Panc1 (cell line): ENCODE measurements around the gene MEIS3. TPM values are rescaled to one million over a fixed set of nuclear protein-coding genes. Genes with fewer than 3 reads are reported as not detected.

ENCODE experiments used
- ATAC-seq: fragments of 200-7000 bp; cut with Tn5 transposase; 2 replicates; pipeline ENCODE4 v1.9.1; 2020; ENCODE audit warnings: mild to moderate bottlenecking, moderate library complexity
- BruUV-seq: library from RNA; stranded (reverse); fragments of 400-500 nt; replicated peaks from 2 replicates; lab custom pipeline; 2021; lab: Mats Ljungman, UMichigan
- CTCF ChIA-PET: fragments of 300-600 bp; sonication (Branson Sonifier 250); formaldehyde crosslinking; loops from one replicate; lab custom pipeline; 2022; ENCODE audit warnings: antibody characterized with exemption; lab: Charles Lee
- POLR2A ChIA-PET: fragments of 300-600 bp; sonication (Branson Sonifier 250); formaldehyde crosslinking; loops from one replicate; lab custom pipeline; 2022; ENCODE audit warnings: antibody characterized with exemption; lab: Charles Lee
- DNase-seq: peaks from one replicate; pipeline ENCODE4 v3.0.0-alpha.2; 2010; ENCODE audit warnings: low read depth, low spot score
- H3K27ac ChIP-seq: 2 replicates; pipeline ENCODE4 v1.5.1; 2011; ENCODE audit warnings: mild to moderate bottlenecking, low read length, inconsistent platforms
- H3K27me3 ChIP-seq: fragments of 200-500 bp; sonication (Bioruptor generic); 2 replicates; pipeline ENCODE4 v1.6.0; 2014; ENCODE audit warnings: low read length, inconsistent platforms; ENCODE audit not compliant: control insufficient read depth, insufficient read depth
- H3K36me3 ChIP-seq: fragments of 200-500 bp; sonication (Bioruptor generic); 2 replicates; pipeline ENCODE4 v1.5.1; 2014; ENCODE audit warnings: inconsistent platforms, mild to moderate bottlenecking, low read length, moderate library complexity; ENCODE audit not compliant: control insufficient read depth, insufficient read depth
- H3K4me1 ChIP-seq: 2 replicates; pipeline ENCODE4 v1.5.1; 2011; ENCODE audit warnings: inconsistent platforms, mild to moderate bottlenecking, low read length, moderate library complexity; ENCODE audit not compliant: control insufficient read depth, insufficient read depth
- H3K4me3 ChIP-seq, 2 experiments: 2 replicates each; pipeline ENCODE4 v1.5.1; 2011 to 2012; ENCODE audit warnings: low read depth in 2 of 2, low read length in 2 of 2, mild to moderate bottlenecking in 2 of 2, inconsistent platforms in 1 of 2, moderate library complexity in 1 of 2
- H3K9me3 ChIP-seq: fragments of 200-500 bp; sonication (Bioruptor generic); 2 replicates; pipeline ENCODE4 v1.5.1; 2014; ENCODE audit warnings: low read depth, mild to moderate bottlenecking, inconsistent platforms, low read length, moderate library complexity; ENCODE audit not compliant: control insufficient read depth, insufficient read depth
- CTCF ChIP-seq: fragments of 450-650 bp; IDR thresholded peaks from 2 replicates; pipeline ENCODE4 v1.5.1; 2017; ENCODE audit warnings: mild to moderate bottlenecking
- POLR2AphosphoS5 ChIP-seq: IDR thresholded peaks from 2 replicates; pipeline ENCODE4 v1.6.1; 2012; ENCODE audit warnings: mild to moderate bottlenecking, low read depth, low read length, moderate library complexity
- REST ChIP-seq, 2 experiments: IDR thresholded peaks; 2 replicates each; pipeline ENCODE4 v1.6.1; 2011 to 2012; ENCODE audit warnings: low read depth in 2 of 2, control low read depth in 1 of 2, low read length in 1 of 2, mild to moderate bottlenecking in 1 of 2, moderate library complexity in 1 of 2; ENCODE audit not compliant: insufficient read depth in 1 of 2
- SIN3A ChIP-seq: IDR thresholded peaks from 2 replicates; pipeline ENCODE4 v1.6.1; 2012; ENCODE audit warnings: low read depth, mild to moderate bottlenecking, low read length, moderate library complexity, borderline replicate concordance; ENCODE audit not compliant: insufficient read depth
- TCF7L2 ChIP-seq: IDR thresholded peaks from 2 replicates; pipeline ENCODE4 v1.6.1; 2011; ENCODE audit warnings: mild to moderate bottlenecking, low read depth, low read length, inconsistent platforms
- in situ Hi-C: cut with HindIII; loops from 2 replicates; pipeline ENCODE4 v1.10.0; 2016; ENCODE audit warnings: low sequenced_read_pairs, low pct_unique_long_range_greater_than_20kb
- intact Hi-C: fragments of 100-400 bp; cut with micrococcal nuclease; formaldehyde crosslinking; loops from one replicate; pipeline ENCODE4 v1.10.0; 2022; ENCODE audit not compliant: unreplicated experiment
- total RNA-seq: library from RNA; stranded (reverse); gene quantifications from one replicate; pipeline ENCODE4 v1.2.1, GENCODE V29; 2021; ENCODE audit not compliant: unreplicated experiment

MEIS3 gene
- total RNA-seq, 1 experiment from 2014 or later: 11.3 TPM

- no peak for ATAC-seq
- POLR2A ChIA-PET: no interaction called here
Observed at GRCh38 chr19:47433121-47433520, 13.8 kb upstream of the MEIS3 start.

GRCh38 chr19:47432499-47432898 lies 13.2 kb upstream of the MEIS3 start:
- POLR2A ChIA-PET: no interaction called here
- Histone ChIP-seq H3K27ac (no peak overlapping the region), H3K4me3 (no peak overlapping the region), H3K9me3 (no peaks in the 10 kb centered on the region), H3K27me3 (no peaks in the 10 kb centered on the region), H3K4me1 (peaks cover 5% of the 10 kb centered on the region), H3K36me3 (no peaks in the 10 kb centered on the region)
- in situ Hi-C loops: no loop called here
- DNase-seq: no peak
- no TSS peak for BruUV-seq
- intact Hi-C loops: no loop called here
- no peak for TF ChIP-seq SIN3A
- TF ChIP-seq CTCF: no peak
- no peak for TF ChIP-seq TCF7L2
- TF ChIP-seq POLR2AphosphoS5: no peak
- no peak for TF ChIP-seq REST (IDR thresholded peaks at IDR 0.05; ENCODE audit: insufficient read depth in 1 of 2, low read depth in 2 of 2, low read length in 1 of 2)
- ATAC-seq: no peak
- CTCF ChIA-PET: interaction anchor here (1.0 to 1.3 kb wide), 2 partner anchors 42 to 84 kb away, joined by 3 read pairs; no protein-coding TSS in a partner anchor

More at GRCh38 chr19:47433121-47433520, 13.8 kb upstream of the MEIS3 start:
- Histone ChIP-seq H3K36me3 (no peaks in the 10 kb centered on the region), H3K9me3 (no peaks in the 10 kb centered on the region), H3K27ac (no peak overlapping the region), H3K4me3 (no peak overlapping the region), H3K27me3 (no peaks in the 10 kb centered on the region), H3K4me1 (no peaks in the 10 kb centered on the region)
- in situ Hi-C loops: no loop called here
- DNase-seq: no peak
- no TSS peak for BruUV-seq
- CTCF ChIA-PET: interaction anchor here (1.0 to 1.3 kb wide), 2 partner anchors 42 to 85 kb away, joined by 3 read pairs; no protein-coding TSS in a partner anchor
- intact Hi-C loops: no loop called here
- TF ChIP-seq REST (IDR thresholded peaks at IDR 0.05; ENCODE audit: insufficient read depth in 1 of 2, low read depth in 2 of 2, low read length in 1 of 2): no peak
- no peak for TF ChIP-seq POLR2AphosphoS5
- TF ChIP-seq CTCF: no peak
- TF ChIP-seq TCF7L2: no peak
- TF ChIP-seq SIN3A: no peak
